Mammary epithelial cell (primary cell): ENCODE measurements around the gene OPA1.

Experiments
- EZH2 ChIP-seq: IDR thresholded peaks from 2 replicates; pipeline ENCODE4 v1.6.1; 2012; ENCODE audit warnings: low read length, inconsistent platforms, borderline replicate concordance
- TF ChIP-seq, protein P1 (sequence below), 2 donors: IDR thresholded peaks in 1 of 2; conservative IDR thresholded peaks in 1 of 2; 2 replicates each; pipeline ENCODE4 v1.5.1; 2011 to 2012; ENCODE audit warnings: inconsistent platforms in 2 of 2, low read length in 2 of 2, mild to moderate bottlenecking in 2 of 2, control low read depth in 1 of 2, low read depth in 1 of 2; ENCODE audit not compliant: insufficient read depth in 1 of 2; ENCODE audit errors: extremely low read depth in 1 of 2

DNA sequence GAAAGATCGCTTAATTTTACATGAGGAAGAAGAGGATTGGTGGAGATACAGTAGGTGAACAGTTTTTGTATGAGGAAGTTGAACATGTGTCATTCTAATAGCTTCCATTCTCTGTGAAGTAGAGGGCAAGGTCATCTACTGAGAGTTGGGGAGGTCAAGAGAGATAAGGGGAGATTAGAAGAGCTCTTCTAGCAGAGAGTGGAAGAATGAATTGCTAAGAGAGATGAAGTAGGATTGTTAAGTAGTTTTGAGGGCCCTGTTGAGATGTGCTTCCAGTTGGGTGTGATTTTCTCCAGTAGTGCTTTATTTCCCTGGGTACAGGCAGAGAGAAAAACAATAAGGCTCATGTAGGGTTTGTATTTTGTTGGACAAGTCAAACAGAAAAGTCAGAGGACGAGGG lies 5.2 kb downstream of the OPA1 start:
- TF ChIP-seq, protein P1, sequence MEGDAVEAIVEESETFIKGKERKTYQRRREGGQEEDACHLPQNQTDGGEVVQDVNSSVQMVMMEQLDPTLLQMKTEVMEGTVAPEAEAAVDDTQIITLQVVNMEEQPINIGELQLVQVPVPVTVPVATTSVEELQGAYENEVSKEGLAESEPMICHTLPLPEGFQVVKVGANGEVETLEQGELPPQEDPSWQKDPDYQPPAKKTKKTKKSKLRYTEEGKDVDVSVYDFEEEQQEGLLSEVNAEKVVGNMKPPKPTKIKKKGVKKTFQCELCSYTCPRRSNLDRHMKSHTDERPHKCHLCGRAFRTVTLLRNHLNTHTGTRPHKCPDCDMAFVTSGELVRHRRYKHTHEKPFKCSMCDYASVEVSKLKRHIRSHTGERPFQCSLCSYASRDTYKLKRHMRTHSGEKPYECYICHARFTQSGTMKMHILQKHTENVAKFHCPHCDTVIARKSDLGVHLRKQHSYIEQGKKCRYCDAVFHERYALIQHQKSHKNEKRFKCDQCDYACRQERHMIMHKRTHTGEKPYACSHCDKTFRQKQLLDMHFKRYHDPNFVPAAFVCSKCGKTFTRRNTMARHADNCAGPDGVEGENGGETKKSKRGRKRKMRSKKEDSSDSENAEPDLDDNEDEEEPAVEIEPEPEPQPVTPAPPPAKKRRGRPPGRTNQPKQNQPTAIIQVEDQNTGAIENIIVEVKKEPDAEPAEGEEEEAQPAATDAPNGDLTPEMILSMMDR (conservative IDR thresholded peaks at IDR 0.05 in 1 of 2, IDR thresholded peaks at IDR 0.05 in 1 of 2; ENCODE audit: extremely low read depth in 1 of 2, insufficient read depth in 1 of 2, low read depth in 1 of 2, low read length in 2 of 2), result no peak
- TF ChIP-seq EZH2, result no peak
